ENCODE results near the gene TBCD.
A peak's percentile ranks its signal among the peaks of the same experiment; 100 is the strongest.
"Not testable (repeated sequence)": the region's sequence is repeated elsewhere in the genome, so short reads cannot be mapped to it uniquely, and the experiment has no call there.

Gene TBCD

GRCh38 chr17:82985973-82986372 is 234.1 kb downstream of the TBCD start:
- peak in 1 of 2 donors; percentile 6 for DNase-seq (ENCODE audit: low read depth in 1 of 2, low spot score in 1 of 2)

DNA sequence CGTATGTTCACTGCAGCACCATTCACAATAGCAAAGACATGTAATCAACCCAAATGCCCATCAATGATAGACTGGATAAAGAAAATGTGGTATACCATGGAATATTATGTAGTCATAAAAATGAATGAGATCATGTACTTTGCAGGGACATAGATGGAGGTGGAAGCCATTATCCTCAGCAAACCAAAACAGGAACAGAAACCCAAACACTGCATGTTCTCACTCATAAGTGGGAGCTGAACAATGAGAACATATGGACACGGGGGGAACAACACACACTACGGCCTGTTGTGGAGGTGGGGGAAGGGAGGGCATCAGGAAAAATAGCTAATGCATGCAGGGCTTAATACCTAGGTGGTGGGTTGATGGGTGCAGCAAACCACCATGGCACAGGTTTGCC is 237.2 kb downstream of the TBCD start:
- not testable (repeated sequence) for DNase-seq (ENCODE audit: low read depth in 1 of 2, low spot score in 1 of 2)

DNA sequence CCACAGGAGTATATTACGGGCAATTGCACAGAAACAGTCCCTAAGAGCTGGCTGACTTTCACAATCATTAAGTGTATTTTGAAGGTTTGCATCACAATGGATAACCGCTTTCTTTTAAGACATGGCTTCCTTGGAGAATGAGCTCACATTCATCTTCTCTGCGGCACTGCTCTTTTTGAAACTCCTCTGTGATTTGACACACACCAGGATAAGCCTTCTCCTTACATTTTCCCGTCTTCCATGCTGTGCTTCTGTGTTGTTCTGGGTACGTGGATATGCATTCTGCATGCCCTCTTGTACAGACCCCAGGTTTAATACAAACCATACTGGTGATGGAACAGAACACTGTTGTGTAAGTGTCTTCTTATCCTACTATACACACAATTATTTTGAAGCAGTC is 238.0 kb downstream of the TBCD start:
- DNase-seq (ENCODE audit: low read depth in 1 of 2, low spot score in 1 of 2): no peak

DNA sequence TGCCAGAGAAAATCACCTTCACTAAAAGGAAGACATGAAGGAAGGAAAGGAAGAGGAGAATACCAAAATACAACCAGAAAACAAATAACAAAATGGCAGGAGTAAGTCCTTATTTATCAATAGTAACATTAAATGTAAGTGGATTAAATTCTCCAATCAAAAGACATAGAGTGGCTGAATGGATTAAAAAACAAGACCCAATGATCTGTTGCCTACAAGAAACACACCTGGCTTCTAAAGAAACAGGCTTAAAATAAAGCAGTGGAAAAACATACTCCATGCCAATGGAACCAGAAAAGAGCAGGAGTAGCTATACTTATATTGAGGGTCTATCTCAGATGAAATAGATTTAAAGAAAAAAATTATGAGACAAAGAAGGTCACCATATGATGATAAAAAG is 241.1 kb downstream of the TBCD start:
- no peak for DNase-seq (ENCODE audit: low read depth in 1 of 2, low spot score in 1 of 2)
